ENCODE results near the gene PPP4R4. TPM values are rescaled to one million over a fixed set of nuclear protein-coding genes. Genes with fewer than 3 reads are reported as not detected.

PPP4R4 gene
- total and polyA plus RNA-seq, 3 donors from 2014 or later, result 15.8 to 26.7 (median 24.3) TPM

- 73 to 87% methylated on average over 1 of the region's 1 CpG for whole genome bisulfite sequencing, 2 donors
- Histone ChIP-seq H3K4me1 (no peaks in the 10 kb centered on the region), H3K9me3 (no peaks in the 10 kb centered on the region), H3K27me3 (no peaks in the 10 kb centered on the region), H3K4me3 (no peak overlapping the region), H3K36me3 (ENCODE audit: low read depth, missing control alignments) (no peaks in the 10 kb centered on the region), H3K27ac (no peak overlapping the region)
- no peak for DNase-seq
- intact Hi-C loops (cut with DNase I; ENCODE audit: low total_unique reads), result no loop called here
- no peak for TF ChIP-seq POLR2A (IDR thresholded peaks at IDR 0.05)
These were observed 18.4 kb downstream of the PPP4R4 start for GRCh38 chr14:94192536-94192935.

DNA sequence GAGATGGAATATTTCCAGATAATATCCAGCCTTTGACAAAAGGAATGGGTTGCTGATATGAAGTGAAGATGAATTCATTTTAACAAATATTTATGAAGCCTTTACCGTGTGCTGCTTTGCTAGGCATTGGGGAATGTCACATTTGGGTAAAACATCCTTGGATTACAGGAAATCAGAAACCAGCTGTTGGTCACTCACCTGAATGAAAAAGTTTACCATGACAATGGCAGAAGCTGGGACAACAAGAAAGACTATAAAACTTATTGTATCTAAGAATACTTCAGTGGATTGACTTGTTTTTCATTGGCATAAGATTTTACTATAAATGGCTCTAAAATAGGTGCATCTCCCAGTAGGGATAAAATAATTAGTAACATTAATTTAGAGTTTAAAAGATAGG, 19.7 kb downstream of the PPP4R4 start:
- intact Hi-C loops (cut with DNase I; ENCODE audit: low total_unique reads), result no loop called here
- 70 to 77% methylated on average over 1 of the region's 1 CpG for WGBS, 2 donors
- TF ChIP-seq CTCF (IDR thresholded peaks at IDR 0.05) (no peak), POLR2A (IDR thresholded peaks at IDR 0.05) (no peak)

GRCh38 chr14:94196057-94196456, 21.9 kb downstream of the PPP4R4 start:
- intact Hi-C loops (cut with DNase I; ENCODE audit: low total_unique reads), result no loop called here
- H3K9me3 ChIP-seq, result no peaks in the 10 kb centered on the region
- no peak overlapping the region for H3K27ac ChIP-seq
- DNase-seq, result no peak
- no peaks in the 10 kb centered on the region for H3K36me3 ChIP-seq (ENCODE audit: low read depth, missing control alignments)
- no peak for TF ChIP-seq CTCF (IDR thresholded peaks at IDR 0.05)
- TF ChIP-seq POLR2A (IDR thresholded peaks at IDR 0.05), result no peak
- WGBS, 2 donors, result 84 to 95% methylated on average over 2 of the region's 2 CpGs
- no peak overlapping the region for H3K4me3 ChIP-seq
- H3K27me3 ChIP-seq, result no peaks in the 10 kb centered on the region
- no peaks in the 10 kb centered on the region for H3K4me1 ChIP-seq

More for the DNA sequence above, 19.7 kb downstream of the PPP4R4 start:
- Histone ChIP-seq H3K4me1 (no peaks in the 10 kb centered on the region), H3K9me3 (no peaks in the 10 kb centered on the region), H3K4me3 (no peak overlapping the region), H3K27ac (no peak overlapping the region), H3K36me3 (ENCODE audit: low read depth, missing control alignments) (no peaks in the 10 kb centered on the region), H3K27me3 (no peaks in the 10 kb centered on the region)
- no peak for DNase-seq

DNA sequence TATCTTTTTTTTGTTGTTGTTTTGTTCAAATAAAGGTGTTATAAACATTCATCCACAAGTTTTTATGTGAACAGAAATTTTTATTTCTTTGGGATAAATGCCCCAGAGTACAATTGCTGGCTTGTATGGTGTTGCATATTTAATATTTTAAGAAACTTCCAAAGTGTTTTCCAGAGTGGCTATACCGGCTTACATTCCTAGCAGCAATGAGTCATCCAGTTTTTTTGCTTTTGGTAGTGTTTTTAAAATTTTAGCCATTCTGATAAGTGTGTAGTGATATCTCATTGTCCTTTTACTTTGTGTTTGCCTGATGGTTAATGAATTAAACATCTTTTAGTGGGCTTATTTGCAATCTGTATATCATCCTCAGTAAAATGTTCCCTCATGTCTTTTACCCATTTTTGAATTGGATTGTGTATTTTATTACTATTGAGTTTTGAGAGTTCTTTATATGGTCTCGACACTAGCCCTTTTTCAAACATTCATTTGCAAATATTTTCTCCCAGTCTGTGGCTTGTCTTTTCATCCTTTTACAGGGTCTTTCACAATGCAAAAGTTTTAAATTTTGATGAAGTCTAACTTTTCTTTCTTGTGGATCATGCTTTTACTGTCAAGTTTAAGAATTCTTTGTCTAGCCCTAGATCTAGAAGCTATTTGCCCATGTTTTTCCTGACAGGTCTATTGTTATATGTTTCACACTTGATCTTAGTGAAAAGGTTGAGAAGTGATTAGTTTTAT, 29.5 kb downstream of the PPP4R4 start:
- Histone ChIP-seq H3K9me3 (no peaks in the 10 kb centered on the region), H3K27me3 (no peaks in the 10 kb centered on the region), H3K4me1 (no peaks in the 10 kb centered on the region), H3K36me3 (ENCODE audit: low read depth, missing control alignments) (no peaks in the 10 kb centered on the region), H3K27ac (no peak overlapping the region), H3K4me3 (no peak overlapping the region)
- TF ChIP-seq CTCF (IDR thresholded peaks at IDR 0.05) (no peak), POLR2A (IDR thresholded peaks at IDR 0.05) (no peak)
- WGBS, 2 donors, result 75 to 79% methylated on average over 2 of the region's 2 CpGs
- intact Hi-C loops (cut with DNase I; ENCODE audit: low total_unique reads), result no loop called here
- DNase-seq, result no peak

GRCh38 chr14:94213021-94213420, 38.9 kb downstream of the PPP4R4 start:
- no peak for TF ChIP-seq POLR2A (IDR thresholded peaks at IDR 0.05)
- no peak for TF ChIP-seq CTCF (IDR thresholded peaks at IDR 0.05)
- Histone ChIP-seq H3K4me1 (no peaks in the 10 kb centered on the region), H3K9me3 (no peaks in the 10 kb centered on the region), H3K4me3 (no peak overlapping the region), H3K36me3 (ENCODE audit: low read depth, missing control alignments) (no peaks in the 10 kb centered on the region), H3K27ac (no peak overlapping the region), H3K27me3 (no peaks in the 10 kb centered on the region)
- no peak for DNase-seq
- WGBS, 2 donors, result 84 to 94% methylated on average over 1 of the region's 1 CpG
- intact Hi-C loops (cut with DNase I; ENCODE audit: low total_unique reads), result no loop called here

Data from testis (tissue), 3 donors.